ENCODE data around the gene GRAMD1B. TPM values are rescaled to one million over a fixed set of nuclear protein-coding genes. Genes with fewer than 3 reads are reported as not detected.

GRAMD1B gene
- total RNA-seq, 6 donors from 2014 or later = 5.8 to 132 (median 10.1) TPM

DNA sequence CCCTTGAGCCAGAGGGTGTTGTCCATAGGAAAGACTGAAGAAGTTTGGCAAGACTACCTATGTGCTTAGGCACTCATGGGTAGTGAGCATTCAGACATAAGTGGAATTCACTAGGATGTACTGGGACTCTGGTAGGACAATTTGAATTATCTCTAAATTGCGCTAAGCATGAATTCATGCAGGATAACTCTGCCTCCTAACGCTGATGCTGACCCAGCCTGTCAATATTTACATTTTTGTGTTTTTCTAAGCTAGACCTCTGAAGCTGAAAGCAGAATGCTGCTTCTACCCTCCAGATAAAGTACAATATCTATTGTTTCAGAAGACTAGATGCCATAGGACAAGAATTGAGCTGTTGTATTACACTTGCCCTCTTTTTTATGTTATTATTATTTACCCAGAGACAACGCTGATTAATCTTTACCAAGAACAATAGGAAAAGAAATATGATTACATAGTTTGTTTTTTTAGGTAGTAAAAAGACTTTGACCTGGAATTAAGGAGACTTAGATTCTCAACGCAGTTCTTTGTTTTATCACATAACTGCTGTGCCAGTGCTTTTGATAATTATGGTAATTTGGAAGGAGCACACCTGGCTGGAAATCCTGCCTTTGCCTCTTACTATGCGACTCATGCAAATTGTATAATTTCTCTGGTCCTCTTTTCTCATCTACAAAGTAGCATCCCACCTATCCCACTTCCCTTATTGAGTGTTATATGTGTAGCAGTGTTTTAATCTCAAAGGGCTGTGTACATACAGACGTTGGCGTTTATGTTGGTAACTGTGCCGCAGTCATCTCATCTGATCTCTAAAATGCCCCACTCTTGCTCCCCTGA is 21.2 kb upstream of the GRAMD1B start:
- TF ChIP-seq, protein P1, sequence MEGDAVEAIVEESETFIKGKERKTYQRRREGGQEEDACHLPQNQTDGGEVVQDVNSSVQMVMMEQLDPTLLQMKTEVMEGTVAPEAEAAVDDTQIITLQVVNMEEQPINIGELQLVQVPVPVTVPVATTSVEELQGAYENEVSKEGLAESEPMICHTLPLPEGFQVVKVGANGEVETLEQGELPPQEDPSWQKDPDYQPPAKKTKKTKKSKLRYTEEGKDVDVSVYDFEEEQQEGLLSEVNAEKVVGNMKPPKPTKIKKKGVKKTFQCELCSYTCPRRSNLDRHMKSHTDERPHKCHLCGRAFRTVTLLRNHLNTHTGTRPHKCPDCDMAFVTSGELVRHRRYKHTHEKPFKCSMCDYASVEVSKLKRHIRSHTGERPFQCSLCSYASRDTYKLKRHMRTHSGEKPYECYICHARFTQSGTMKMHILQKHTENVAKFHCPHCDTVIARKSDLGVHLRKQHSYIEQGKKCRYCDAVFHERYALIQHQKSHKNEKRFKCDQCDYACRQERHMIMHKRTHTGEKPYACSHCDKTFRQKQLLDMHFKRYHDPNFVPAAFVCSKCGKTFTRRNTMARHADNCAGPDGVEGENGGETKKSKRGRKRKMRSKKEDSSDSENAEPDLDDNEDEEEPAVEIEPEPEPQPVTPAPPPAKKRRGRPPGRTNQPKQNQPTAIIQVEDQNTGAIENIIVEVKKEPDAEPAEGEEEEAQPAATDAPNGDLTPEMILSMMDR (IDR thresholded peaks at IDR 0.05) = no peak
- no peak for TF ChIP-seq POLR2AphosphoS5 (IDR thresholded peaks at IDR 0.05)
- TF ChIP-seq POLR2A (IDR thresholded peaks at IDR 0.05) = no peak
- no peak for TF ChIP-seq EP300 (IDR thresholded peaks at IDR 0.05)
- H3K4me3 ChIP-seq = no peak overlapping the region
- ATAC-seq (ENCODE audit: low FRiP score in 2 of 2) (no peak), DNase-seq (no peak)
- no peaks in the 10 kb centered on the region for H3K9me3 ChIP-seq
- no peaks in the 10 kb centered on the region for H3K27me3 ChIP-seq
- WGBS, 2 donors = 72% methylated on average over 8 of the region's 8 CpGs
- H3K27ac ChIP-seq = no peak overlapping the region
- H3K36me3 ChIP-seq = no peaks in the 10 kb centered on the region
- peaks cover 4 to 9% (median 8%) of the 10 kb centered on the region in 4 donors for H3K4me1 ChIP-seq

DNA sequence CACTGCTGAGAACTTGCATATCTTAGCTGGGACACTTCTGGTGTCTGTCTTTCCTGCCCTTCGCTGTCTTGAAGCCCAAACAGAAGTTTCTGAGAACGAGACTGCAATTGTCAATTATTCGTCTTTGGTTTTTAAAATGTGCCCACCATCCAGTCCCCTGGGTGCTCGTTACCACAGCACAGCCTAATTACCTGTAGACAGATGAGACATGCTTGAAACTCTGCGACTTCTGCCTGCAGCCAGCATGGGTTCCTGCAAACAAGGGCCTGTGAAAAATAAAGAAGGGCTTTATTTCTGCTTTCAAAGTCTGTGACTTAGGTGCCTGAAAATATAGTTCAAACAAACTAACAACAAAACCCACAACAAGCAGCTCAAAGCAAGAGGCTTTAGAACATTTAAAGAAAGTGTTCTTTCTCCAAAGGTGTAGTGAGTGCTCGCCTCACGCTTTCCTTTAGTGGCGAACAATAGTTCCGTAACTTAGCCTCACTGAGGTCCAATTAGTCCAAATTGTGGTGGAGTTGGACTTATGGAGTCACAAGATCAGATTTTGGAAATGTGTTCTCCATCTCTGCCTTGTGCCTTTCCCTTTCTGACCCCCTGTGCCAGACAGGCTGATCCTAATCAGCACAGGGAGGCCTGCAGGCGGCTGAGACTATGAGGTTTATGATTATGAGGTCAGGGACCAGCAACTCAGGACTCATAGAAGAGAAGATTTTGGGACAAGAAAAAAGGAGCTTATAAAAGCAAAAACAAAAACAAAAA is 20.4 kb upstream of the GRAMD1B start:
- H3K36me3 ChIP-seq = no peaks in the 10 kb centered on the region
- H3K4me1 ChIP-seq = peaks cover 4 to 9% (median 8%) of the 10 kb centered on the region in 4 donors
- ATAC-seq (ENCODE audit: low FRiP score in 2 of 2) = no peak
- no peaks in the 10 kb centered on the region for H3K27me3 ChIP-seq
- DNase-seq = no peak
- 85 to 93% methylated on average over 10 of the region's 10 CpGs for WGBS, 2 donors
- no peaks in the 10 kb centered on the region for H3K9me3 ChIP-seq
- H3K27ac ChIP-seq = no peak overlapping the region
- TF ChIP-seq, protein P1 (IDR thresholded peaks at IDR 0.05) = no peak
- no peak for TF ChIP-seq POLR2A (IDR thresholded peaks at IDR 0.05)
- TF ChIP-seq POLR2AphosphoS5 (IDR thresholded peaks at IDR 0.05) = no peak
- TF ChIP-seq EP300 (IDR thresholded peaks at IDR 0.05) = no peak
- H3K4me3 ChIP-seq = no peak overlapping the region

DNA sequence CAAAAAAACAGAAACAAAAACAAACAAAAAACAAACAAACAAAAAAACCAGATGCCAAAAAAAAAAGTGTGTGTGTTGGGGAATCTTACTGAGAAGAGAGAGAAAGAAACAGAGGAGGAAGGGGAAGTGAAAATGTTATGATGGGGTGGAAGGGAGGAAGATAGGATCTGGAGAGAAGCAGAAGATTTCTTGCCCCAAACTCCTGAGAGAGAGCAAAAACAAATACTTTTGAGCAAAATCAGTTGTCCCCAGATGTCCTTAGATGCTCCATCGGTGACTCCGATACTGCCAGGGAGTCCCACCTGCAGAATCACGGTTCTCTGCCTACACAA is 19.9 kb upstream of the GRAMD1B start:
- H3K27ac ChIP-seq = no peak overlapping the region
- H3K4me3 ChIP-seq = no peak overlapping the region
- WGBS, 2 donors = 86 to 88% methylated on average over 3 of the region's 3 CpGs
- TF ChIP-seq POLR2A (IDR thresholded peaks at IDR 0.05) (no peak), EP300 (IDR thresholded peaks at IDR 0.05) (no peak), POLR2AphosphoS5 (IDR thresholded peaks at IDR 0.05) (no peak)
- TF ChIP-seq, protein P1 (IDR thresholded peaks at IDR 0.05) = no peak
- DNase-seq (no peak), ATAC-seq (ENCODE audit: low FRiP score in 2 of 2) (no peak)
- peaks cover 4 to 9% (median 8%) of the 10 kb centered on the region in 4 donors for H3K4me1 ChIP-seq
- H3K9me3 ChIP-seq = no peaks in the 10 kb centered on the region
- no peaks in the 10 kb centered on the region for H3K36me3 ChIP-seq
- no peaks in the 10 kb centered on the region for H3K27me3 ChIP-seq

DNA sequence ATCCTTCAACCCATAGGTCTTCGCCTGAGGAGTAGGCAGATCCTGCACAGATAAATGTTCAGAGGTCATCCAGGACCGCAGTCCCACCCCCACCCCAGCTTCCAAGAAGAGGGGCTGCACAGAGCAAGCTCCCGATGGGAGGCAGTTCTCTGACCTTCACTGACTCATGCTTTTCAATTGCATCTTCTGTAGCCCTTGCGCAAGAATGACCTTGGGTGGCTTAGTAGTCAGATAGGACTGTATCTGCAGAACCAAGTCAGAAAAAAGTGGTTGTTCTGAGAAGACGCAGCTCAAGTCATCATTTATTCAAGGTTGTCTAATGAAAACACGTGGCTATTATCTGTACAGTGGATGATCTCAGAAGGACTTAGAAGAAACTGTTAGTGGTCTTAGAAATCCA is 16.4 kb upstream of the GRAMD1B start:
- H3K27ac ChIP-seq = no peak overlapping the region
- no peaks in the 10 kb centered on the region for H3K4me1 ChIP-seq
- H3K36me3 ChIP-seq = no peaks in the 10 kb centered on the region
- no peaks in the 10 kb centered on the region for H3K9me3 ChIP-seq
- H3K4me3 ChIP-seq = no peak overlapping the region
- H3K27me3 ChIP-seq = no peaks in the 10 kb centered on the region
- ATAC-seq (ENCODE audit: low FRiP score in 2 of 2) = no peak
- WGBS, 2 donors = 80 to 81% methylated on average over 6 of the region's 6 CpGs
- TF ChIP-seq POLR2A (IDR thresholded peaks at IDR 0.05) = no peak
- no peak for TF ChIP-seq EP300 (IDR thresholded peaks at IDR 0.05)
- TF ChIP-seq, protein P1 (IDR thresholded peaks at IDR 0.05) = no peak
- TF ChIP-seq POLR2AphosphoS5 (IDR thresholded peaks at IDR 0.05) = no peak
- DNase-seq = no peak
